ENCODE data around the gene PPP1R13B. TPM values are rescaled to one million over a fixed set of nuclear protein-coding genes. Genes with fewer than 3 reads are reported as not detected.

The PPP1R13B gene
- total RNA-seq, 1 experiment from 2014 or later = 10.3 TPM

- ChIA-PET POLR2A (no interaction called here), CTCF (interaction anchor here (1.6 to 1.8 kb wide), 2 partner anchors 159 to 199 kb away, joined by 3 to 6 read pairs; no protein-coding TSS in a partner anchor)
- ATAC-seq = no peak
- H3K27me3 Mint-ChIP-seq (ENCODE audit: low read depth) = no peaks in the 10 kb centered on the region
- TF ChIP-seq TEAD4 (CRISPR knock-in tag; IDR thresholded peaks at IDR 0.05) (no peak), ZNF416 (CRISPR knock-in tag; IDR thresholded peaks at IDR 0.05) (no peak), ARID4B (CRISPR knock-in tag; IDR thresholded peaks at IDR 0.05; ENCODE audit: borderline replicate concordance) (no peak), STAT6 (CRISPR knock-in tag; conservative IDR thresholded peaks at IDR 0.05; ENCODE audit: low read depth) (no peak), CBFB (CRISPR knock-in tag; IDR thresholded peaks at IDR 0.05; ENCODE audit: low read depth) (no peak), CDX4 (CRISPR knock-in tag; IDR thresholded peaks at IDR 0.05; ENCODE audit: borderline replicate concordance) (no peak), MLX (CRISPR knock-in tag; IDR thresholded peaks at IDR 0.05) (no peak), ZNF263 (CRISPR knock-in tag; IDR thresholded peaks at IDR 0.05; ENCODE audit: low read depth) (no peak), FOXJ3 (CRISPR knock-in tag; IDR thresholded peaks at IDR 0.05; ENCODE audit: borderline replicate concordance) (no peak), ZMAT4 (CRISPR knock-in tag; IDR thresholded peaks at IDR 0.05) (no peak), RELA (CRISPR knock-in tag; IDR thresholded peaks at IDR 0.05; ENCODE audit: borderline replicate concordance) (no peak), OVOL2 (CRISPR knock-in tag; IDR thresholded peaks at IDR 0.05; ENCODE audit: borderline replicate concordance) (no peak), JAZF1 (CRISPR knock-in tag; IDR thresholded peaks at IDR 0.05) (no peak), PRDM15 (CRISPR knock-in tag; IDR thresholded peaks at IDR 0.05) (no peak), GABPB1 (CRISPR knock-in tag; IDR thresholded peaks at IDR 0.05) (no peak), NR3C1 (CRISPR knock-in tag; conservative IDR thresholded peaks at IDR 0.05; ENCODE audit: low read depth) (no peak)
- TF ChIP-seq, protein P1, sequence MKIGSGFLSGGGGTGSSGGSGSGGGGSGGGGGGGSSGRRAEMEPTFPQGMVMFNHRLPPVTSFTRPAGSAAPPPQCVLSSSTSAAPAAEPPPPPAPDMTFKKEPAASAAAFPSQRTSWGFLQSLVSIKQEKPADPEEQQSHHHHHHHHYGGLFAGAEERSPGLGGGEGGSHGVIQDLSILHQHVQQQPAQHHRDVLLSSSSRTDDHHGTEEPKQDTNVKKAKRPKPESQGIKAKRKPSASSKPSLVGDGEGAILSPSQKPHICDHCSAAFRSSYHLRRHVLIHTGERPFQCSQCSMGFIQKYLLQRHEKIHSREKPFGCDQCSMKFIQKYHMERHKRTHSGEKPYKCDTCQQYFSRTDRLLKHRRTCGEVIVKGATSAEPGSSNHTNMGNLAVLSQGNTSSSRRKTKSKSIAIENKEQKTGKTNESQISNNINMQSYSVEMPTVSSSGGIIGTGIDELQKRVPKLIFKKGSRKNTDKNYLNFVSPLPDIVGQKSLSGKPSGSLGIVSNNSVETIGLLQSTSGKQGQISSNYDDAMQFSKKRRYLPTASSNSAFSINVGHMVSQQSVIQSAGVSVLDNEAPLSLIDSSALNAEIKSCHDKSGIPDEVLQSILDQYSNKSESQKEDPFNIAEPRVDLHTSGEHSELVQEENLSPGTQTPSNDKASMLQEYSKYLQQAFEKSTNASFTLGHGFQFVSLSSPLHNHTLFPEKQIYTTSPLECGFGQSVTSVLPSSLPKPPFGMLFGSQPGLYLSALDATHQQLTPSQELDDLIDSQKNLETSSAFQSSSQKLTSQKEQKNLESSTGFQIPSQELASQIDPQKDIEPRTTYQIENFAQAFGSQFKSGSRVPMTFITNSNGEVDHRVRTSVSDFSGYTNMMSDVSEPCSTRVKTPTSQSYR (CRISPR knock-in tag; IDR thresholded peaks at IDR 0.05) = no peak
- H3K4me1 Mint-ChIP-seq = peaks cover 11% of the 10 kb centered on the region
- peaks cover 8% of the 10 kb centered on the region for H3K36me3 Mint-ChIP-seq
- H3K27ac Mint-ChIP-seq = peak overlapping the region; percentile 68
- no peak overlapping the region for H3K4me3 Mint-ChIP-seq
- no peak for DNase-seq (ENCODE audit: low spot score)
- no peaks in the 10 kb centered on the region for H3K9me3 Mint-ChIP-seq
These were observed 105.5 kb downstream of the PPP1R13B start for GRCh38 chr14:103741876-103742275.

All from WTC11 (cell line).